HEK293 (cell line): ENCODE results near the gene AK5.
"Not testable (repeated sequence)": the region's sequence is repeated elsewhere in the genome, so short reads cannot be mapped to it uniquely, and the experiment has no call there.

Source experiments
- CTCF ChIA-PET: fragments of 350-600 bp; formaldehyde crosslinking; extraction: SDS; loops from one replicate; lab custom pipeline; 2021; ENCODE audit warnings: antibody characterized with exemption; lab: Yijun Ruan, JAX
- POLR2A ChIA-PET: fragments of 300-600 bp; formaldehyde crosslinking; extraction: SDS; loops from one replicate; lab custom pipeline; 2020; ENCODE audit warnings: antibody characterized with exemption, inconsistent platforms; lab: Yijun Ruan, JAX
- H3K27ac ChIP-seq: fragments of 200-500 bp; sonication (Bioruptor generic); 2 replicates; pipeline ENCODE4 v1.5.1; 2014; ENCODE audit warnings: low read depth, low read length, control low read depth, inconsistent platforms; ENCODE audit errors: extremely low read depth
- H3K36me3 ChIP-seq, 2 experiments: fragments of 200-500 bp in 1 of 2; sonication (Bioruptor generic) in 1 of 2; 1 replicate in 1 of 2; 2 replicates in 1 of 2; pipeline ENCODE4 v1.5.1; 2014 to 2017; ENCODE audit warnings: inconsistent platforms in 2 of 2, low read length in 2 of 2; ENCODE audit not compliant: control insufficient read depth in 2 of 2, insufficient read depth in 1 of 2
- H3K4me1 ChIP-seq: fragments of 200-500 bp; sonication (Bioruptor generic); 2 replicates; pipeline ENCODE4 v1.5.1; 2014; ENCODE audit warnings: mild to moderate bottlenecking, low read length, inconsistent platforms; ENCODE audit not compliant: control insufficient read depth, insufficient read depth
- H3K4me3 ChIP-seq: 2 replicates; pipeline ENCODE4 v1.5.1; 2011; ENCODE audit warnings: low read depth, mild to moderate bottlenecking, control low read depth, low read length, moderate library complexity
- H3K9me3 ChIP-seq: fragments of 200-500 bp; sonication (Bioruptor generic); 2 replicates; pipeline ENCODE4 v1.5.1; 2014; ENCODE audit warnings: low read depth, low read length, inconsistent platforms; ENCODE audit not compliant: control insufficient read depth, insufficient read depth
- BCL11B ChIP-seq: fragments of 450-650 bp; formaldehyde crosslinking; IDR thresholded peaks from 2 replicates; pipeline ENCODE4 v1.5.1; 2016; ENCODE audit warnings: low read depth, missing biosample characterization, missing genetic modification characterization
- FEZF1 ChIP-seq: fragments of 450-650 bp; formaldehyde crosslinking; IDR thresholded peaks from 2 replicates; pipeline ENCODE4 v1.5.1; 2016; ENCODE audit warnings: missing biosample characterization, missing genetic modification characterization
- GLI4 ChIP-seq: fragments of 450-650 bp; formaldehyde crosslinking; IDR thresholded peaks from 2 replicates; pipeline ENCODE4 v1.5.1; 2016; ENCODE audit warnings: missing biosample characterization, missing genetic modification characterization
- SCRT2 ChIP-seq: fragments of 450-650 bp; formaldehyde crosslinking; IDR thresholded peaks from 2 replicates; pipeline ENCODE4 v1.5.1; 2016; ENCODE audit warnings: missing biosample characterization, missing genetic modification characterization
- ZNF146 ChIP-seq: fragments of 450-650 bp; formaldehyde crosslinking; IDR thresholded peaks from 2 replicates; pipeline ENCODE4 v1.5.1; 2016; ENCODE audit warnings: missing biosample characterization, missing genetic modification characterization
- ZNF169 ChIP-seq: fragments of 450-650 bp; formaldehyde crosslinking; IDR thresholded peaks from 2 replicates; pipeline ENCODE4 v1.5.1; 2016; ENCODE audit warnings: missing biosample characterization, missing genetic modification characterization
- ZNF184 ChIP-seq: fragments of 450-650 bp; IDR thresholded peaks from 2 replicates; pipeline ENCODE4 v1.5.1; 2018; ENCODE audit warnings: missing biosample characterization, mild to moderate bottlenecking, missing genetic modification characterization
- ZNF510 ChIP-seq: fragments of 450-650 bp; formaldehyde crosslinking; IDR thresholded peaks from 2 replicates; pipeline ENCODE4 v1.5.1; 2018; ENCODE audit warnings: mild to moderate bottlenecking, missing genetic modification characterization, missing biosample characterization; ENCODE audit not compliant: insufficient replicate concordance
- ZNF585B ChIP-seq: fragments of 450-650 bp; formaldehyde crosslinking; IDR thresholded peaks from 2 replicates; pipeline ENCODE4 v1.5.1; 2016; ENCODE audit warnings: missing biosample characterization, missing genetic modification characterization
- ZNF621 ChIP-seq: fragments of 450-650 bp; formaldehyde crosslinking; IDR thresholded peaks from 2 replicates; pipeline ENCODE4 v1.5.1; 2017; ENCODE audit warnings: missing biosample characterization, missing genetic modification characterization
- ZNF624 ChIP-seq: fragments of 450-650 bp; formaldehyde crosslinking; IDR thresholded peaks from 2 replicates; pipeline ENCODE4 v1.5.1; 2017; ENCODE audit warnings: missing biosample characterization, missing genetic modification characterization
- ZNF785 ChIP-seq: fragments of 450-650 bp; formaldehyde crosslinking; IDR thresholded peaks from 2 replicates; pipeline ENCODE4 v1.5.1; 2016; ENCODE audit warnings: missing biosample characterization, missing genetic modification characterization
- ZNF791 ChIP-seq: fragments of 450-650 bp; formaldehyde crosslinking; IDR thresholded peaks from 2 replicates; pipeline ENCODE4 v1.5.1; 2016; ENCODE audit warnings: missing biosample characterization, missing genetic modification characterization
- ZNF792 ChIP-seq: fragments of 450-650 bp; formaldehyde crosslinking; IDR thresholded peaks from 2 replicates; pipeline ENCODE4 v1.5.1; 2016; ENCODE audit warnings: missing biosample characterization, missing genetic modification characterization
- TF ChIP-seq, protein P1 (sequence below): fragments of 450-650 bp; formaldehyde crosslinking; IDR thresholded peaks from 2 replicates; pipeline ENCODE4 v1.5.1; 2016; ENCODE audit warnings: missing biosample characterization, missing genetic modification characterization, low read depth
- TF ChIP-seq, protein P2 (sequence below): fragments of 450-650 bp; formaldehyde crosslinking; IDR thresholded peaks from 2 replicates; pipeline ENCODE4 v1.5.1; 2017; ENCODE audit warnings: missing biosample characterization, missing genetic modification characterization
- TF ChIP-seq, protein P3 (sequence below): fragments of 450-650 bp; formaldehyde crosslinking; IDR thresholded peaks from 2 replicates; pipeline ENCODE4 v1.5.1; 2016; ENCODE audit warnings: missing biosample characterization, missing genetic modification characterization
- TF ChIP-seq, protein P4 (sequence below): fragments of 450-650 bp; formaldehyde crosslinking; IDR thresholded peaks from 2 replicates; pipeline ENCODE4 v1.5.1; 2016; ENCODE audit warnings: missing biosample characterization, missing genetic modification characterization
- TF ChIP-seq, protein P5 (sequence below): fragments of 450-650 bp; formaldehyde crosslinking; IDR thresholded peaks from 2 replicates; pipeline ENCODE4 v1.5.1; 2016; ENCODE audit warnings: missing biosample characterization, missing genetic modification characterization

The AK5 gene

DNA sequence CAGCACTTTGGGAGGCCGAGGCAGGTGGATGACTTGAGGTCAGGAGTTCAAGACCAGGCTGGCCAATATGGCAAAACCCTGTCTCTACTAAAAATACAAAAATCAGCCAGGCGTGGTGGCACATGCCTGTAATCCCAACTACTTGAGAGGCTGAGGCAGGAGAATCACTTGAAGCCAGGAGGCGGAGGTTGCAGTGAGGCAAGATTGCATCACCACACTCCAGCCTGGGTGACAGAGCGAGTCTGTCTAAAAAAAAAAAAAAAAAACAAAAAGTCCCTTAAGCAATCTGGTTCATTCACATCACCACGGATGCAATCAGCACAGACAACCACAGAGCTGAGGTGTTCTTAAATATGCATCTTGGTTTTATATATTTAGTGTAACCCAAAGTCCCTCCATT, 30.5 kb downstream of the AK5 start:
- POLR2A ChIA-PET, CTCF ChIA-PET, H3K36me3 ChIP-seq, H3K4me1 ChIP-seq, H3K9me3 ChIP-seq, H3K27ac ChIP-seq, H3K4me3 ChIP-seq: not testable (repeated sequence)
- TF ChIP-seq, protein P1, sequence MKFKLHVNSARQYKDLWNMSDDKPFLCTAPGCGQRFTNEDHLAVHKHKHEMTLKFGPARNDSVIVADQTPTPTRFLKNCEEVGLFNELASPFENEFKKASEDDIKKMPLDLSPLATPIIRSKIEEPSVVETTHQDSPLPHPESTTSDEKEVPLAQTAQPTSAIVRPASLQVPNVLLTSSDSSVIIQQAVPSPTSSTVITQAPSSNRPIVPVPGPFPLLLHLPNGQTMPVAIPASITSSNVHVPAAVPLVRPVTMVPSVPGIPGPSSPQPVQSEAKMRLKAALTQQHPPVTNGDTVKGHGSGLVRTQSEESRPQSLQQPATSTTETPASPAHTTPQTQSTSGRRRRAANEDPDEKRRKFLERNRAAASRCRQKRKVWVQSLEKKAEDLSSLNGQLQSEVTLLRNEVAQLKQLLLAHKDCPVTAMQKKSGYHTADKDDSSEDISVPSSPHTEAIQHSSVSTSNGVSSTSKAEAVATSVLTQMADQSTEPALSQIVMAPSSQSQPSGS, result 0 out of 2 replicates have a peak, but pooled peaks have one; percentile 4

DNA sequence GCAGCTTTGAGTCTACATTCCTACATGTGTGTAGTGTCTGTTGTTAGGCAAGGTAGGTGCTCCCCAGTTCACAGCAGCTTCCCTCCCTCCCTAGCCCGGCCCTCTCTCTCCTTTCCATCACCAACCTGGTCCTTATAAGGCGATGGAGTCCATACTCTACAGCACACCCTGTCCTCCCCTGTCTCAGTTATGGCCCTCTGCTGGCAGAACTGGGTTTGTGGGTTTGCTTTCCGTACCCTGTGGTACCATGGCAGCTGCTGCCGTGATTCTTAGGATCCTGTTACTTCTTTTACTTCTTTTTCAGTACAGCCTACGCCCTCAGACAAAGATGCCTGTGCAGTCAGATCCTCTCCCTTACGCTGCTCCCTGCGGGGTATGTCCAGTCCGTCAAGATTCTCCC, 31.7 kb downstream of the AK5 start:
- no peak overlapping the region for H3K27ac ChIP-seq
- TF ChIP-seq, protein P2, sequence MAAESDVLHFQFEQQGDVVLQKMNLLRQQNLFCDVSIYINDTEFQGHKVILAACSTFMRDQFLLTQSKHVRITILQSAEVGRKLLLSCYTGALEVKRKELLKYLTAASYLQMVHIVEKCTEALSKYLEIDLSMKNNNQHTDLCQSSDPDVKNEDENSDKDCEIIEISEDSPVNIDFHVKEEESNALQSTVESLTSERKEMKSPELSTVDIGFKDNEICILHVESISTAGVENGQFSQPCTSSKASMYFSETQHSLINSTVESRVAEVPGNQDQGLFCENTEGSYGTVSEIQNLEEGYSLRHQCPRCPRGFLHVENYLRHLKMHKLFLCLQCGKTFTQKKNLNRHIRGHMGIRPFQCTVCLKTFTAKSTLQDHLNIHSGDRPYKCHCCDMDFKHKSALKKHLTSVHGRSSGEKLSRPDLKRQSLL (tag by site-specific recombination), result 0 out of 2 replicates have a peak, but pooled peaks have one; percentile 12
- no peak for TF ChIP-seq ZNF792 (tag by site-specific recombination)
- TF ChIP-seq, protein P3, sequence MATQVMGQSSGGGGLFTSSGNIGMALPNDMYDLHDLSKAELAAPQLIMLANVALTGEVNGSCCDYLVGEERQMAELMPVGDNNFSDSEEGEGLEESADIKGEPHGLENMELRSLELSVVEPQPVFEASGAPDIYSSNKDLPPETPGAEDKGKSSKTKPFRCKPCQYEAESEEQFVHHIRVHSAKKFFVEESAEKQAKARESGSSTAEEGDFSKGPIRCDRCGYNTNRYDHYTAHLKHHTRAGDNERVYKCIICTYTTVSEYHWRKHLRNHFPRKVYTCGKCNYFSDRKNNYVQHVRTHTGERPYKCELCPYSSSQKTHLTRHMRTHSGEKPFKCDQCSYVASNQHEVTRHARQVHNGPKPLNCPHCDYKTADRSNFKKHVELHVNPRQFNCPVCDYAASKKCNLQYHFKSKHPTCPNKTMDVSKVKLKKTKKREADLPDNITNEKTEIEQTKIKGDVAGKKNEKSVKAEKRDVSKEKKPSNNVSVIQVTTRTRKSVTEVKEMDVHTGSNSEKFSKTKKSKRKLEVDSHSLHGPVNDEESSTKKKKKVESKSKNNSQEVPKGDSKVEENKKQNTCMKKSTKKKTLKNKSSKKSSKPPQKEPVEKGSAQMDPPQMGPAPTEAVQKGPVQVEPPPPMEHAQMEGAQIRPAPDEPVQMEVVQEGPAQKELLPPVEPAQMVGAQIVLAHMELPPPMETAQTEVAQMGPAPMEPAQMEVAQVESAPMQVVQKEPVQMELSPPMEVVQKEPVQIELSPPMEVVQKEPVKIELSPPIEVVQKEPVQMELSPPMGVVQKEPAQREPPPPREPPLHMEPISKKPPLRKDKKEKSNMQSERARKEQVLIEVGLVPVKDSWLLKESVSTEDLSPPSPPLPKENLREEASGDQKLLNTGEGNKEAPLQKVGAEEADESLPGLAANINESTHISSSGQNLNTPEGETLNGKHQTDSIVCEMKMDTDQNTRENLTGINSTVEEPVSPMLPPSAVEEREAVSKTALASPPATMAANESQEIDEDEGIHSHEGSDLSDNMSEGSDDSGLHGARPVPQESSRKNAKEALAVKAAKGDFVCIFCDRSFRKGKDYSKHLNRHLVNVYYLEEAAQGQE, result peak; percentile 41; the same call in 1 of the 2 replicates
- H3K36me3 ChIP-seq, result no peaks in the 10 kb centered on the region
- no peak overlapping the region for H3K4me3 ChIP-seq
- H3K4me1 ChIP-seq, result no peaks in the 10 kb centered on the region
- POLR2A ChIA-PET, result no interaction called here
- H3K9me3 ChIP-seq, result no peaks in the 10 kb centered on the region
- CTCF ChIA-PET, result interaction anchor here (0.6 to 1.5 kb wide), 5 partner anchors 38 to 1261 kb away, joined by 3 to 4 read pairs (median 3); no protein-coding TSS in a partner anchor

DNA sequence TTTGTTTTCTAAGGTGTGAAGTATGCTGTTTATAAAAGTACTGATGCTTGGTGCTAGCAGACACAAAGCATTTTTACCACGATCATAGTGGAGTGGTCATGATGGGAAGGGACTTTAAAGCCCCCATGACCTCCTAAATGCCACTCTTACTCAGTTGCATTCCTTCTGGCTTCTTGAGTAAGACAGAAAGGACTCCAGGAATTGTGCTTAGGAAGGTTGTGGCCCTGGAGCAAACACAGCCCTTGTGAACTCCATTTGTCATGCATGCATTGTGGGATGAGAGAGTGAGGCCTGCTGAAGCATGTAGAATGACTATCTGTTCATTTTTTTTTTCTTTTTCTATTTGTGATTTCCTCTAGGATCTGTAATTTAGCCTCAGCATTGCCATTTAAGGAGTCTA, 34.2 kb downstream of the AK5 start:
- Histone ChIP-seq H3K9me3 (no peaks in the 10 kb centered on the region), H3K4me1 (no peaks in the 10 kb centered on the region), H3K4me3 (no peak overlapping the region), H3K36me3 (no peaks in the 10 kb centered on the region), H3K27ac (no peak overlapping the region)
- ChIA-PET POLR2A (no interaction called here), CTCF (no interaction called here)
- TF ChIP-seq FEZF1, result no peak
- no peak for TF ChIP-seq ZNF791 (tag by site-specific recombination)
- TF ChIP-seq ZNF585B (tag by site-specific recombination), result no peak
- TF ChIP-seq, protein P4, sequence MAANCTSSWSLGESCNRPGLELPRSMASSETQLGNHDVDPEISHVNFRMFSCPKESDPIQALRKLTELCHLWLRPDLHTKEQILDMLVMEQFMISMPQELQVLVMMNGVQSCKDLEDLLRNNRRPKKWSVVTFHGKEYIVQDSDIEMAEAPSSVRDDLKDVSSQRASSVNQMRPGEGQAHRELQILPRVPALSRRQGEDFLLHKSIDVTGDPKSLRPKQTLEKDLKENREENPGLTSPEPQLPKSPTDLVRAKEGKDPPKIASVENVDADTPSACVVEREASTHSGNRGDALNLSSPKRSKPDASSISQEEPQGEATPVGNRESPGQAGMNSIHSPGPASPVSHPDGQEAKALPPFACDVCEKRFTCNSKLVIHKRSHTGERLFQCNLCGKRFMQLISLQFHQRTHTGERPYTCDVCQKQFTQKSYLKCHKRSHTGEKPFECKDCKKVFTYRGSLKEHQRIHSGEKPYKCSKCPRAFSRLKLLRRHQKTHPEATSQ, result no peak
- TF ChIP-seq GLI4 (tag by site-specific recombination), result no peak
- no peak for TF ChIP-seq ZNF510 (tag by site-specific recombination)
- no peak for TF ChIP-seq ZNF785 (tag by site-specific recombination)
- TF ChIP-seq ZNF146 (tag by site-specific recombination), result no peak
- TF ChIP-seq ZNF624 (tag by site-specific recombination), result no peak
- no peak for TF ChIP-seq ZNF169 (tag by site-specific recombination)
- no peak for TF ChIP-seq ZNF621 (tag by site-specific recombination)
- no peak for TF ChIP-seq SCRT2 (tag by site-specific recombination)
- TF ChIP-seq ZNF184 (tag by site-specific recombination), result no peak
- TF ChIP-seq, protein P5, sequence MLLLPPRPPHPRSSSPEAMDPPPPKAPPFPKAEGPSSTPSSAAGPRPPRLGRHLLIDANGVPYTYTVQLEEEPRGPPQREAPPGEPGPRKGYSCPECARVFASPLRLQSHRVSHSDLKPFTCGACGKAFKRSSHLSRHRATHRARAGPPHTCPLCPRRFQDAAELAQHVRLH, result no peak
- TF ChIP-seq BCL11B (tag by site-specific recombination), result no peak
